IMR-90 (cell line): ENCODE results near the gene LINS1. TPM values are rescaled to one million over a fixed set of nuclear protein-coding genes. Genes with fewer than 3 reads are reported as not detected.

Source experiments
- ATAC-seq: fragments of 200-7000 bp; cut with Tn5 transposase; 2 replicates; pipeline ENCODE4 v1.9.1; 2020; ENCODE audit warnings: low read depth, mild to moderate bottlenecking, moderate library complexity
- BruUV-seq: library from RNA; stranded (reverse); fragments of 400-500 nt; replicated peaks from 2 replicates; lab custom pipeline; 2021; lab: Mats Ljungman, UMichigan
- CTCF ChIA-PET: fragments of 300-600 bp; formaldehyde crosslinking; extraction: SDS; loops from one replicate; lab custom pipeline; 2021; ENCODE audit warnings: antibody characterized with exemption; lab: Yijun Ruan, JAX
- POLR2A ChIA-PET: fragments of 300-600 bp; sonication (Branson Sonifier 250); formaldehyde crosslinking; loops from one replicate; lab custom pipeline; 2022; ENCODE audit warnings: antibody characterized with exemption; ENCODE audit not compliant: unreplicated experiment; lab: Charles Lee
- DNase-seq: peaks from one replicate; pipeline ENCODE4 v3.0.0; 2013
- H2AFZ ChIP-seq: replicated peaks from 2 replicates; pipeline ENCODE3; 2013; ENCODE audit warnings: low read length, mild to moderate bottlenecking; ENCODE audit not compliant: poor library complexity
- H2AK5ac ChIP-seq: 2 replicates; pipeline ENCODE4 v1.6.1; 2013; ENCODE audit warnings: low read depth, low read length, inconsistent platforms
- H2AK9ac ChIP-seq: replicated peaks from 2 replicates; pipeline ENCODE3; 2013; ENCODE audit warnings: mild to moderate bottlenecking, low read depth, low read length, moderate library complexity; ENCODE audit not compliant: poor library complexity
- H2BK120ac ChIP-seq: 2 replicates; pipeline ENCODE4 v1.6.1; 2013; ENCODE audit warnings: low read depth, low read length, inconsistent platforms
- H2BK15ac ChIP-seq: 3 replicates; pipeline ENCODE4 v1.6.1; 2013; ENCODE audit warnings: low read depth, low read length, inconsistent platforms
- H2BK20ac ChIP-seq: 2 replicates; pipeline ENCODE4 v1.6.1; 2013; ENCODE audit warnings: low read depth, mild to moderate bottlenecking, inconsistent platforms, low read length, moderate library complexity
- H2BK5ac ChIP-seq: 2 replicates; pipeline ENCODE4 v1.6.1; 2013; ENCODE audit warnings: mild to moderate bottlenecking, low read depth, low read length, inconsistent platforms; ENCODE audit not compliant: poor library complexity, severe bottlenecking
- H3K14ac ChIP-seq: replicated peaks from 2 replicates; pipeline ENCODE4 v1.6.1; 2013; ENCODE audit warnings: low read depth, low read length, inconsistent platforms
- H3K18ac ChIP-seq: 2 replicates; pipeline ENCODE4 v1.6.1; 2013; ENCODE audit warnings: low read depth, low read length, control low read depth
- H3K23ac ChIP-seq: 2 replicates; pipeline ENCODE4 v1.6.1; 2013; ENCODE audit warnings: low read depth, low read length, inconsistent platforms
- H3K27ac ChIP-seq: 2 replicates; pipeline ENCODE4 v1.5.1; 2013; ENCODE audit warnings: mild to moderate bottlenecking, control low read depth, low read length; ENCODE audit not compliant: insufficient read depth
- H3K27me3 ChIP-seq: 2 replicates; pipeline ENCODE4 v1.6.1; 2013; ENCODE audit warnings: low read length; ENCODE audit not compliant: control insufficient read depth, insufficient read depth
- H3K36me3 ChIP-seq: 2 replicates; pipeline ENCODE4 v1.6.1; 2013; ENCODE audit warnings: low read length, mixed read lengths; ENCODE audit not compliant: control insufficient read depth, insufficient read depth
- H3K4ac ChIP-seq: 2 replicates; pipeline ENCODE4 v1.6.1; 2013; ENCODE audit warnings: low read depth, low read length, inconsistent platforms
- H3K4me1 ChIP-seq: 2 replicates; pipeline ENCODE4 v1.6.1; 2013; ENCODE audit warnings: low read length, mixed read lengths; ENCODE audit not compliant: control insufficient read depth, insufficient read depth
- H3K4me2 ChIP-seq: 2 replicates; pipeline ENCODE4 v1.6.1; 2013; ENCODE audit warnings: low read depth, mild to moderate bottlenecking, control low read depth, low read length, moderate library complexity
- H3K4me3 ChIP-seq: 2 replicates; pipeline ENCODE4 v1.5.1; 2013; ENCODE audit warnings: low read depth, mild to moderate bottlenecking, control low read depth, low read length, moderate library complexity; ENCODE audit not compliant: insufficient read depth
- H3K56ac ChIP-seq: 2 replicates; pipeline ENCODE4 v1.6.1; 2013; ENCODE audit warnings: low read length, inconsistent platforms; ENCODE audit not compliant: insufficient read depth; ENCODE audit errors: extremely low read depth
- H3K79me1 ChIP-seq, 2 experiments: 2 replicates each; pipeline ENCODE4 v1.6.1; 2013; ENCODE audit warnings: low read length in 2 of 2, inconsistent platforms in 1 of 2, low read depth in 1 of 2
- H3K9ac ChIP-seq: 2 replicates; pipeline ENCODE4 v1.6.1; 2013; ENCODE audit warnings: low read depth, low read length, control low read depth
- H3K9me1 ChIP-seq: 2 replicates; pipeline ENCODE4 v1.6.1; 2013; ENCODE audit warnings: low read length, inconsistent platforms; ENCODE audit not compliant: insufficient read depth
- H3K9me3 ChIP-seq: 2 replicates; pipeline ENCODE4 v1.6.1; 2013; ENCODE audit warnings: low read length; ENCODE audit not compliant: control insufficient read depth, insufficient read depth
- H4K20me1 ChIP-seq: 2 replicates; pipeline ENCODE4 v1.6.1; 2013; ENCODE audit warnings: low read length, inconsistent platforms; ENCODE audit not compliant: insufficient read depth
- H4K5ac ChIP-seq: 2 replicates; pipeline ENCODE4 v1.6.1; 2013; ENCODE audit warnings: mild to moderate bottlenecking, low read depth, low read length, control low read depth
- H4K8ac ChIP-seq, 2 experiments: 2 replicates each; pipeline ENCODE4 v1.6.1; 2013; ENCODE audit warnings: low read depth in 2 of 2, low read length in 2 of 2, control low read depth in 1 of 2, inconsistent platforms in 1 of 2
- H4K91ac ChIP-seq: 2 replicates; pipeline ENCODE4 v1.6.1; 2013; ENCODE audit warnings: low read depth, low read length, inconsistent platforms; ENCODE audit not compliant: insufficient read depth
- CEBPB ChIP-seq: IDR thresholded peaks from 2 replicates; pipeline ENCODE4 v1.6.1; 2012; ENCODE audit warnings: low read depth, low read length, improper control_type of control experiment
- CHD1 ChIP-seq: IDR thresholded peaks from 2 replicates; pipeline ENCODE4 v1.6.1; 2012; ENCODE audit warnings: low read depth, low read length, improper control_type of control experiment
- MXI1 ChIP-seq: IDR thresholded peaks from 2 replicates; pipeline ENCODE4 v1.6.1; 2012; ENCODE audit warnings: low read depth, mild to moderate bottlenecking, low read length, moderate library complexity, borderline replicate concordance
- RFX5 ChIP-seq: IDR thresholded peaks from 2 replicates; pipeline ENCODE4 v1.8.0; 2012; ENCODE audit warnings: low read depth, mild to moderate bottlenecking, low read length, moderate library complexity
- USF2 ChIP-seq: fragments of 150-350 bp; IDR thresholded peaks from 2 replicates; pipeline ENCODE4 v1.6.1; 2017; ENCODE audit warnings: mild to moderate bottlenecking, antibody characterized with exemption, low read length, low read depth
- WGBS, 2 experiments: methylation state at CpG; one replicate each; pipeline versions ENCODE4 v1.1.5 to v1.1.7; 2013; ENCODE audit warnings: missing lambda C conversion rate in 2 of 2; ENCODE audit not compliant: insufficient read length in 1 of 2; ENCODE audit errors: extremely low coverage in 2 of 2; 5-methylcytosine and 5-hydroxymethylcytosine counted together
- dilution Hi-C: fragments of 300-500 bp; cut with HindIII; formaldehyde crosslinking; loops from one replicate; pipeline ENCODE4 v1.14.3; 2018; ENCODE audit warnings: low sequenced_read_pairs; ENCODE audit not compliant: unreplicated experiment
- in situ Hi-C: fragments of 300-500 bp; cut with MboI; formaldehyde crosslinking; loops from 3 replicates; pipeline ENCODE4 v1.14.3; 2019; ENCODE audit warnings: low sequenced_read_pairs, inconsistent platforms, mixed read lengths
- intact Hi-C: fragments of 100-400 bp; cut with micrococcal nuclease; formaldehyde crosslinking; loops from 2 replicates; pipeline ENCODE4 v1.10.0; 2022
- polyA plus RNA-seq, 3 experiments: library from polyadenylated mRNA; depleted of rRNA; stranded (reverse); fragments of >200 nt; gene quantifications; 2 replicates each; pipeline ENCODE4 v1.2.3, GENCODE V29; 2012; ENCODE audit warnings: low replicate concordance in 1 of 3
- total RNA-seq: library from RNA; depleted of rRNA; stranded (reverse); fragments of >200 nt; gene quantifications from 2 replicates; pipeline ENCODE4 v1.2.3, GENCODE V29; 2012

LINS1 gene
- total and polyA plus RNA-seq, 2 of the 4 experiments (the other 2 are of a cell fraction) = 6.9 to 10.6 TPM

- POLR2A ChIA-PET = no interaction called here
- Histone ChIP-seq H3K4me2 (no peak within 1 kb of the TSS), H4K8ac (no peak within 1 kb of the TSS), H3K23ac (no peak within 1 kb of the TSS), H3K4me3 (no peak within 1 kb of the TSS), H3K56ac (no peak within 1 kb of the TSS), H3K36me3 (no peaks in the 10 kb centered on the region), H2BK15ac (no peak within 1 kb of the TSS), H2BK20ac (no peak within 1 kb of the TSS), H2AFZ (no peak within 1 kb of the TSS), H3K79me1 (no peaks in the 10 kb centered on the region), H4K20me1 (no peaks in the 10 kb centered on the region), H3K9ac (no peak within 1 kb of the TSS), H2AK5ac (no peak within 1 kb of the TSS), H3K9me1 (no peaks in the 10 kb centered on the region), H2BK5ac (no peak within 1 kb of the TSS), H3K18ac (no peak within 1 kb of the TSS), H2AK9ac (no peak within 1 kb of the TSS), H2BK120ac (no peak within 1 kb of the TSS), H4K91ac (no peak within 1 kb of the TSS), H3K4me1 (no peaks in the 10 kb centered on the region), H3K14ac (no peak within 1 kb of the TSS), H3K27me3 (no peaks in the 10 kb centered on the region), H3K9me3 (no peaks in the 10 kb centered on the region), H4K5ac (no peak within 1 kb of the TSS), H3K27ac (no peak within 1 kb of the TSS), H3K4ac (no peak within 1 kb of the TSS)
- dilution Hi-C loops = no loop called here
- ATAC-seq = no peak
- no peak for DNase-seq
- TF ChIP-seq CEBPB = no peak
- no peak for TF ChIP-seq USF2
- TF ChIP-seq CHD1 = no peak
- no peak for TF ChIP-seq MXI1
- no peak for TF ChIP-seq RFX5
- WGBS, 2 experiments = 20% methylated on average over 1 of the region's 10 CpGs; no CpG with 5 or more reads in 1 of the 2 experiments
- BruUV-seq = no TSS peak
- CTCF ChIA-PET = no interaction called here
- intact Hi-C loops = no loop called here
- in situ Hi-C loops = no loop called here
These were observed 73.1 kb downstream of the LINS1 start, which contains the start of gene CERS3 for GRCh38 chr15:100528833-100529428. TSS of gene CERS3 (minus strand) at chr15:100528950. CDS start at chr15:100501849, 27,101 bp downstream.
